Esophagus squamous epithelium (tissue), 5 donors: ENCODE measurements around the gene SPINDOC. TPM values are rescaled to one million over a fixed set of nuclear protein-coding genes. Genes with fewer than 3 reads are reported as not detected.

ENCODE experiments used
- DNase-seq: peaks from one replicate; lab custom pipeline; 2025; lab: John Stamatoyannopoulos, UW
- H3K27ac ChIP-seq, 4 donors: fragments of 200-600 bp; sonication (generic); one replicate each; pipeline ENCODE4 v1.5.1; 2016 to 2019; ENCODE audit warnings: mild to moderate bottlenecking in 1 of 4
- H3K27me3 ChIP-seq, 4 donors: fragments of 200-600 bp; sonication (generic); 1 replicate in 3 of 4; 2 replicates in 1 of 4; pipeline versions ENCODE4 v1.5.1 to v1.6.0; 2017 to 2021; ENCODE audit warnings: antibody characterized with exemption in 1 of 4
- H3K36me3 ChIP-seq, 3 donors: fragments of 200-600 bp; sonication (generic); one replicate each; pipeline ENCODE4 v1.5.1; 2016 to 2019
- H3K4me1 ChIP-seq, 3 donors: fragments of 200-600 bp; sonication (generic); one replicate each; pipeline ENCODE4 v1.5.1; 2017 to 2019
- H3K4me3 ChIP-seq, 4 donors: fragments of 200-600 bp; sonication (generic); 1 replicate in 3 of 4; 2 replicates in 1 of 4; pipeline ENCODE4 v1.5.1; 2016 to 2019; ENCODE audit warnings: mild to moderate bottlenecking in 2 of 4, moderate library complexity in 1 of 4
- H3K9me3 ChIP-seq, 3 donors: fragments of 200-600 bp; sonication (generic); one replicate each; pipeline ENCODE4 v1.5.1; 2016 to 2019
- CTCF ChIP-seq, 6 experiments: fragments of 450-650 bp in 4 of 6; fragments of 200-600 bp in 2 of 6; sonication (generic) in 2 of 6; IDR thresholded peaks; one replicate each; pipeline ENCODE4 v1.5.1; 2016 to 2019; ENCODE audit warnings: antibody characterized with exemption in 6 of 6, mild to moderate bottlenecking in 4 of 6, moderate library complexity in 4 of 6
- POLR2A ChIP-seq, 4 donors: fragments of 450-650 bp; IDR thresholded peaks; one replicate each; pipeline ENCODE4 v1.6.1; 2017; ENCODE audit warnings: antibody characterized with exemption in 4 of 4, mild to moderate bottlenecking in 4 of 4, moderate library complexity in 3 of 4
- WGBS, 2 donors: methylation state at CpG; one replicate each; pipeline ENCODE4 v1.1.5; 2018; 5-methylcytosine and 5-hydroxymethylcytosine counted together
- intact Hi-C: fragments of 100-400 bp; cut with DNase I; formaldehyde crosslinking; loops from one replicate; pipeline ENCODE4 v1.15.0; 2022
- total RNA-seq, 4 donors: library from RNA; depleted of rRNA; stranded (reverse); fragments of >200 nt; gene quantifications; one replicate each; pipeline ENCODE4 v1.1.0, GENCODE V29; 2016
- donor health status: DM: yes; HTN: yes; CAD: no.

The SPINDOC gene
- total RNA-seq, 4 donors from 2014 or later = 3.4 to 8.8 (median 6.1) TPM

- Histone ChIP-seq H3K4me1 (peaks cover 0 to under 1% (median 0%) of the 10 kb centered on the region in 3 donors), H3K27ac (no peak overlapping the region), H3K9me3 (no peaks in the 10 kb centered on the region), H3K36me3 (no peaks in the 10 kb centered on the region), H3K27me3 (no peaks in the 10 kb centered on the region), H3K4me3 (no peak overlapping the region)
- TF ChIP-seq CTCF (IDR thresholded peaks at IDR 0.05) = no peak
- TF ChIP-seq POLR2A (IDR thresholded peaks at IDR 0.05) = no peak
- 71 to 85% methylated on average over 3 of the region's 3 CpGs for WGBS, 2 donors
- intact Hi-C loops = loop anchor here (10.0 kb wide), 1 partner anchor 170 kb away; no protein-coding TSS in a partner anchor
- DNase-seq = no peak
These were observed 38.1 kb upstream of the SPINDOC start for GRCh38 chr11:63775191-63775590.

DNA sequence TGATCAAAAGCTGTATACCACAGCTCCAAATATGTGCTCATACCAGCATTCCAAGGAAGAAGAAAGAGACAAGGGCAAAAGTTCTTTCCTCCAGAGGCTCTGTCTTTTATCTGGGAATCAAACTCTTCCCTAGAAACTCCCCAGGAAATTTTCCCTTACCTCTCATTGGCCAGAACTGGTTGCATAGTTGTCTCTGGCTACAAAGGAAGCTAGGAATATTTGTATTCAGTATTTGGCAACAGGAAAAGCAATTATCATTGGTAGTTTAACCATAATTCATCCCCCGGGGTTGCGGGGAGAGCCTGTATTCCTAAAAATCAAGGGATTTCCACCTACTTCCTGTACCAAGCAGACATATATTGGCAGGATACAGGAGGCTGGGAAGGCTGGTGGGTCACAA, 34.2 kb upstream of the SPINDOC start:
- DNase-seq = no peak
- H3K4me1 ChIP-seq = no peaks in the 10 kb centered on the region

GRCh38 chr11:63782749-63783148, 30.5 kb upstream of the SPINDOC start:
- Histone ChIP-seq H3K36me3 (no peaks in the 10 kb centered on the region), H3K4me3 (no peak overlapping the region), H3K9me3 (no peaks in the 10 kb centered on the region), H3K27me3 (no peaks in the 10 kb centered on the region), H3K27ac (no peak overlapping the region), H3K4me1 (no peaks in the 10 kb centered on the region)
- no peak for DNase-seq
- intact Hi-C loops = no loop called here
- 88 to 92% methylated on average over 6 of the region's 6 CpGs for WGBS, 2 donors
- no peak for TF ChIP-seq CTCF (IDR thresholded peaks at IDR 0.05)
- TF ChIP-seq POLR2A (IDR thresholded peaks at IDR 0.05) = no peak

More for the DNA sequence above, 34.2 kb upstream of the SPINDOC start:
- intact Hi-C loops = loop anchor here (10.0 kb wide), 1 partner anchor 166 kb away; no protein-coding TSS in a partner anchor
- H3K9me3 ChIP-seq = no peaks in the 10 kb centered on the region
- no peak for TF ChIP-seq CTCF (IDR thresholded peaks at IDR 0.05)
- no peak for TF ChIP-seq POLR2A (IDR thresholded peaks at IDR 0.05)
- no peaks in the 10 kb centered on the region for H3K27me3 ChIP-seq
- WGBS, 2 donors = 60 to 65% methylated on average over 2 of the region's 2 CpGs
- no peaks in the 10 kb centered on the region for H3K36me3 ChIP-seq
- no peak overlapping the region for H3K4me3 ChIP-seq
- H3K27ac ChIP-seq = no peak overlapping the region

GRCh38 chr11:63783925-63784592, 29.2 kb upstream of the SPINDOC start:
- no peak for DNase-seq
- no peaks in the 10 kb centered on the region for H3K27me3 ChIP-seq
- H3K9me3 ChIP-seq = no peaks in the 10 kb centered on the region
- no peak for TF ChIP-seq POLR2A (IDR thresholded peaks at IDR 0.05)
- WGBS, 2 donors = 44 to 46% methylated on average over 7 of the region's 7 CpGs
- H3K4me3 ChIP-seq = no peak overlapping the region
- no peaks in the 10 kb centered on the region for H3K36me3 ChIP-seq
- intact Hi-C loops = no loop called here
- no peak overlapping the region for H3K27ac ChIP-seq
- H3K4me1 ChIP-seq = no peaks in the 10 kb centered on the region

DNA sequence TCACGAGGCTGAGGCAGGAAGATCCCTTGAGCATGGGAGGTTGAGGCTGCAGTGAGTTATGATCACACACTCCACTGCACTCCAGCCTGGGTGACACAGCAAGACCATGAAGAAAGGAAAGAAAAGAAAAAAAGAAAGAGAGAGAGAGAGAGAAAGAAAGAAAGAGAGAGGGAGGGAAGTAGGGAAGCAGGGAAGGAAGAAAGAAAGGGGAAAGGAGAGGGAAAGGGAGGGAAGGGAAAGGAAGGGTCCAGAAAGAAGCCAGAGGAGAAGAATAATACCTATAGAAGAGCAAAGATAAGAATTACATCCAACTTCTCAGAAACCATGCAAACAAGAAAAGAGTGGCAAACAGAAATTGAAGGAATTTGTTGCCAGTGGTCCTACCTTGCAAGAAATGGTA, 27.4 kb upstream of the SPINDOC start:
- TF ChIP-seq CTCF (IDR thresholded peaks at IDR 0.05) (no peak), POLR2A (IDR thresholded peaks at IDR 0.05) (no peak)

More for the DNA sequence above, 27.4 kb upstream of the SPINDOC start:
- H3K27ac ChIP-seq = no peak overlapping the region
- no peak for DNase-seq
- no peaks in the 10 kb centered on the region for H3K27me3 ChIP-seq
- H3K4me1 ChIP-seq = no peaks in the 10 kb centered on the region
- 67 to 79% methylated on average over 1 of the region's 1 CpG for WGBS, 2 donors
- H3K4me3 ChIP-seq = no peak overlapping the region
- H3K36me3 ChIP-seq = no peaks in the 10 kb centered on the region
- intact Hi-C loops = no loop called here
- peaks cover 0 to 4% (median under 1%) of the 10 kb centered on the region in 3 donors for H3K9me3 ChIP-seq
